IgD-negative memory B cell (primary cell): ENCODE data around the gene MTMR4. TPM values are rescaled to one million over a fixed set of nuclear protein-coding genes. Genes with fewer than 3 reads are reported as not detected.
"Not testable (repeated sequence)": the region's sequence is repeated elsewhere in the genome, so short reads cannot be mapped to it uniquely, and the experiment has no call there.

Experiments used
- H3K27ac Mint-ChIP-seq, 3 donors: one replicate each; pipeline ENCODE4 v1.8.0; 2020 to 2022; ENCODE audit warnings: mild to moderate bottlenecking in 3 of 3, mixed read lengths in 3 of 3, moderate library complexity in 1 of 3
- H3K27me3 Mint-ChIP-seq: one replicate; pipeline ENCODE4 v1.8.0; 2021; ENCODE audit warnings: mixed read lengths
- H3K36me3 Mint-ChIP-seq: one replicate; pipeline ENCODE4 v1.8.0; 2020; ENCODE audit warnings: mild to moderate bottlenecking, mixed read lengths
- H3K4me1 Mint-ChIP-seq, 3 donors: one replicate each; pipeline ENCODE4 v1.8.0; 2020 to 2022; ENCODE audit warnings: mixed read lengths in 3 of 3, mild to moderate bottlenecking in 1 of 3
- H3K4me3 Mint-ChIP-seq, 4 donors: one replicate each; pipeline ENCODE4 v1.8.0; 2020 to 2022; ENCODE audit warnings: mild to moderate bottlenecking in 4 of 4, mixed read lengths in 4 of 4, moderate library complexity in 3 of 4
- H3K9me3 Mint-ChIP-seq, 3 donors: one replicate each; pipeline ENCODE4 v1.8.0; 2020 to 2021; ENCODE audit warnings: mixed read lengths in 3 of 3, mild to moderate bottlenecking in 1 of 3
- polyA plus RNA-seq: library from polyadenylated mRNA; unstranded; fragments of 300-500 nt; fragmentation: Illumina TruSeq; gene quantifications from one replicate; pipeline ENCODE4 v1.2.3, GENCODE V29; 2021

MTMR4 gene
- polyA plus RNA-seq, result 37.0 TPM

DNA sequence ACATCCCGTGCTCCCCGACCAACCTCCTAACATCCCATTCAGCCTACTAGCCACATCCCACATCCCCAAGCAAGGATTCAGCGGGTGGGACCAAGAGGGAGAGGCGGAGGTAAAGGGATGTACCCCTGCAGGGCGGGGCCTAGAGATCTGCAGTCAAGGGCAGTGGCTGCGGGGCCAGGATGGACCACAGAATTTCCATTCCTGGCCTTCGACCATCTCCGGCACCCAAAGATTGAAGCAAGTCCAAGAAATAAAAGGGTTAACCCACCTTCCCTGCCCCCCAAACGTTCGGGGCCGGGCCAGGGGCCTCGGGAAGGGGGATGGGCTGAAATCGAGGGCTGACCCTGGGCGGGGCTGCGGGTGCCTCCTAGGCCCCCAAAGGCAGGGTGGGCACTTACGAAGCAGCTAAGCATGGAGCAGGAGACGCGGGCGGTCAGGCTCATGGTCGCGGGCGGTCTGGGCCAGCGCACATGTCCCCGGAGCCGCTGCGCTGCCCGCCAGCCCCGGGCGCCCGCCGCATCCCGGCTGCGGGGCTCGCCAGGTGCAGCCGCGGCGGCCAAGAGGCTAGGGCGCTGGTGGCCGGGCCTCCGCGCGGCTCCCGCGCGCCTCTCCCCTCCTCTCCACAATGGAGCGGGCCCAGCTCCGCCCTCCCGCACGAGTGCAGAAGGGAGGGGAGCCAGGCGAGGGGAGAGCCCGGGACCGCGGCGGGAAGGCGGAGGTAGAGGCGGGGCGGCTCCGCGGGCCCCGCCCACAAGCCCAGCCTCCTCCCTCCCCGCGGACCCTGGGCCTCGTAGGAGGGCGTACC, at the start of gene MTMR4:
Gene MTMR4 (minus strand): TSS at position 674 of the 805 bp plus-strand sequence. CDS start 231 bp downstream, at position 443.
- Mint-ChIP-seq H3K36me3 (peaks cover 11% of the 10 kb centered on the region), H3K9me3 (no peaks in the 10 kb centered on the region), H3K4me3 (peak within 1 kb of the TSS; percentile 84 to 99 (median 94)), H3K4me1 (peaks cover 4 to 45% (median 23%) of the 10 kb centered on the region in 3 donors), H3K27me3 (no peaks in the 10 kb centered on the region), H3K27ac (peak within 1 kb of the TSS; percentile 40 to 73 (median 53))

DNA sequence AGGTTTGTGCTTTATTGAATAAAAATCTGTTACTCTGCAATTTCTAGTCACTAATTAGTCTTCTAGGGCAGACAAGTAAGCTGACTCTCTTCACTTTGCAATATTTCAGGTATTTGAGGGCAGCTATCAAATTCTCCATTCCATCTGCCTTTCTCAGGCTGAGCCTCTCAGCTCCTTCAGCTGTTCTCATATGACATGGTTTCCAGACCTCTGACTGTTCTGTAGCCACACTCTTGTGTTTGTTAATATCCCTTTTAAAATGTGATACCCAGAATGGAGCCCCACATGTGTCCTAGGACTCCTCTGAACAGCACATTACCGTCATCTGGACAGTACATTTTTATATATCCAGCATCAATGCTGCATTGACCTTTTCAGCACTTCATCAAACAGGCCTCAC, 46.1 kb upstream of the MTMR4 start:
- no peaks in the 10 kb centered on the region for H3K9me3 Mint-ChIP-seq
- no peak overlapping the region for H3K4me3 Mint-ChIP-seq
- H3K36me3 Mint-ChIP-seq, result no peaks in the 10 kb centered on the region
- peaks cover 10 to 14% (median 11%) of the 10 kb centered on the region in 3 donors for H3K4me1 Mint-ChIP-seq
- no peak overlapping the region for H3K27ac Mint-ChIP-seq
- H3K27me3 Mint-ChIP-seq, result peaks cover 1% of the 10 kb centered on the region

DNA sequence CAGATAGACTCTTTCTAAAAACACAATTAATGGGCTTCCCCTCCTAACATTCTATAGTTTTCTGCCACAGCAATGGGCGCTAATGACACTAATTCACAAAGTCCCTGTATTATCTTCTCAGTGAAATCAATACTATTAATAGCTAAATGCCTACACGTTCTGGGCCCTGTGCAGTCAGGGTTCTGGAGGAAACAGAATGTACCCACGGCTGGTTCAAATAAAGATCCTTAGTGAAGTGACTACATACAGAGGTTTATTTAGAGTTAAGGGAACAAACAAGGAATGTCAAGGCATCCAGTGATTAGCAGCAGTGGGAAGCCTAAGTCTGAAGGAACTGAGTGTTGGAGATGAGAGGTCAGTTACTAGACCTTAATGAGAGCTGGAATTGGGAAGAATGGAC, 43.5 kb upstream of the MTMR4 start:
- Mint-ChIP-seq H3K4me3 (no peak overlapping the region), H3K9me3 (no peaks in the 10 kb centered on the region), H3K27ac (no peak overlapping the region), H3K27me3 (no peaks in the 10 kb centered on the region), H3K36me3 (no peaks in the 10 kb centered on the region), H3K4me1 (peaks cover 18 to 25% (median 22%) of the 10 kb centered on the region in 3 donors)

DNA sequence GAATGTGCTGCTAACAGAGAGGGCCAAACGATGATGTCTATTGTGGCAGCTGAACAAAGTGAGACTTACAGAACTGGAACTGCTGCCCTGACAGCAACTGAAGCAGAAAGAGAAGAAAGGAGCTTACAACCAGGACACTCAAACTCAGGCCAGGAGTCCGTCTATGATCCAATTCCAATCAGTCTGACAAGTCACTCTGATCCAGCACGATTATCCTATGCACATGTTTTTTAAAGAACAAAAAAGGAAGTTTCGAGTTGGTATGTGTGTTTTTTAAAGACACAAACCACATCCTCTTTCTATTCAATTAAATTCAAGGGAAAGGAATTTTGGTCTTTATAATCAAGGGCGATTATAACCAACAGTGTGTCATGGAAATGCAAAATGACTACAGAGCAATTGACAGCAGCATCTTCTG, 42.4 kb upstream of the MTMR4 start:
- Mint-ChIP-seq H3K36me3 (no peaks in the 10 kb centered on the region), H3K27ac (peak overlapping the region in 1 of 3 donors; percentile 86), H3K27me3 (no peaks in the 10 kb centered on the region), H3K9me3 (peaks cover 0 to 2% (median 0%) of the 10 kb centered on the region in 3 donors), H3K4me3 (peak overlapping the region; percentile 7 to 81 (median 66)), H3K4me1 (peaks cover 18 to 30% (median 27%) of the 10 kb centered on the region in 3 donors)

DNA sequence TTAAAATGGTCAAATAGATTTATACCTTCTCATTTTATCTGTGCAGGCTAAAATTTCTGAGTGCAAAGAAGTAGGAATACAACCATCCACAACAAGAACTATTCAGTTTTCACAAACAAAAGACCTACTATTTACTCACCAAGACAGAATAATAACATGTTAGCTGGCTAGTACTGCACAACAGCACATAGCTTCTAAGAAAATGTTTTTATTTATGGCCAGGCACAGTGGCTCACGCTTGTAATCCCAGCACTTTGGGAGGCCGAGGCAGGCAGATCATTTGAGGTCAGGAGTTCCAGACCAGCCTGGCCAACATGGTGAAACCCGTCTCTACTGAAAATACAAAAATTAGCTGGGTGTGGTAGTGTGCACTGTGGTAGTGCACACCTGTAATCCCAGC, 40.7 kb upstream of the MTMR4 start:
- H3K9me3 Mint-ChIP-seq, H3K27ac Mint-ChIP-seq, H3K27me3 Mint-ChIP-seq, H3K36me3 Mint-ChIP-seq: not testable (repeated sequence)
- Mint-ChIP-seq H3K4me1 (peaks cover 18 to 31% (median 27%) of the 10 kb centered on the region in 3 donors), H3K4me3 (peak overlapping the region in 3 of 4 donors; percentile 60 to 85 (median 71))

DNA sequence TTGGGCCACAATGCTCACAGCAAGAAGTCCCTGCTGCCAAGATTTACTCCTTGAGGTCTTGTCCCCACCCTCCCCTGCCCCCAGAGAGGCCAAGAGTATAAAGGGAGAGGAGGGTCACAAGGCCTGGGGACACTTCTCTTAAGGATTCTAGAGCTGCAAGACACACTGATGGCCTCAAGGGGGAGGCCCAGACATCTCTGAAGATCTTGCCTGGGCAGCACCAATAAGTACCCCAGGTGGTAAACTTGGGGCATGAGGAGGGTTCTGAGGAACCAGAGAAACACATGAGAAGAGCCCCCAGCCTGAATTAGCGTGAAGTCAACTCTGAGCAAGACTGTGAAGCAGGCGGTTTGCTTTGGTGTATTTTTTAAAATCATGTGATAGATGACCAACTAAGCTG, 26.8 kb upstream of the MTMR4 start:
- no peak overlapping the region for H3K27ac Mint-ChIP-seq

DNA sequence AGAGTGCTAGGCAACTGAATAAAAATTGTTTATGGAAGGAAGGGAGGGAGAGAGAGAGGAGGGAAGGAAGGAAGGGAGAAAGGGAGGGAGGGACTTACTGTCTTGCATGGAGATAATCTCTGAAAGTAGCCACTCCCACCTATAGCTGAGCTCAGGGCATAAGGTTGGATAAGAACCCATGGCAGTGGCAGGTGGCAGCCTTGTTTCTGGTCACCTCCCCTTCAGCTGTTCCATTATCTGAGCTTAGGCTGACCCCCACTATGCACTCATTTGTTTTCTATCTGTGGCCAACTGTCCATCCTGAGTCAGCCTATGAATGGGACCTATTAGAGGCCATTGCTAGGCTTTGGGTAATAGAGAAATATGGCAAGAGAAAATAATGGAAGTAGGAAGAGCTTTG, 25.3 kb upstream of the MTMR4 start:
- H3K27ac Mint-ChIP-seq, result no peak overlapping the region
- no peak overlapping the region for H3K4me3 Mint-ChIP-seq
- no peaks in the 10 kb centered on the region for H3K9me3 Mint-ChIP-seq
- peaks cover 3% of the 10 kb centered on the region for H3K27me3 Mint-ChIP-seq
- no peaks in the 10 kb centered on the region for H3K4me1 Mint-ChIP-seq
- H3K36me3 Mint-ChIP-seq, result no peaks in the 10 kb centered on the region

More for the DNA sequence above, 26.8 kb upstream of the MTMR4 start:
- Mint-ChIP-seq H3K27me3 (peaks cover 2% of the 10 kb centered on the region), H3K4me1 (no peaks in the 10 kb centered on the region), H3K4me3 (no peak overlapping the region), H3K9me3 (no peaks in the 10 kb centered on the region), H3K36me3 (peaks cover 1% of the 10 kb centered on the region)

DNA sequence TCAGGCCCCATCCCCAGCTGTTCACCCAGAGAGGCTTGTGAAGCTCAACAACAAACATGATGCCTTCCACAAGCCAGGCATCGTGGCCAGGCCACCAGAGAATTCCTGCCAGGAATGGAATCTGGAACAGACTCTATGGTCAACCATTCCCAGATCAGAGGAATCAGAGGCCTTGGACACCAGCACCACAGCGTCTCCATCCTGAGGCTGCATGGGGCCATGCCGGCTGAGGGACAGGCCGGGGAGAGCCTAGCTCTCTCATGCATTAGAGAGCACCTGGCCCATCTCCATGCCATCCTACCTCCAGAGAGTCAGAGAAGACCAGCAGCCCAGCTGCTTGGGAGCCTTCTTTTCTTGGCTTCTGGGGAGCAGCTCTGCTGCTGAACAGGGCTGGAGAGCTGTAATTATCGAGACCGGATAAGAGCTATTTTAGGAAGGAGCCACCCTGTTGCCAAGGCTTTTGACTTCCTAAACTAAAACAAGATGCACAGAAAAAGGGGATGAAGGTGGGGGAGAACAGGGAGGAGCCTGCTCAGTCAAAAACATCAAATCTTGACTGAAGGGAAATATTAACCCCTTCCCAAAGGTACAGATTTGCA, 24.5 kb upstream of the MTMR4 start:
- Mint-ChIP-seq H3K27ac (no peak overlapping the region), H3K4me1 (no peaks in the 10 kb centered on the region), H3K36me3 (no peaks in the 10 kb centered on the region), H3K9me3 (no peaks in the 10 kb centered on the region), H3K4me3 (no peak overlapping the region), H3K27me3 (peaks cover 7% of the 10 kb centered on the region)

DNA sequence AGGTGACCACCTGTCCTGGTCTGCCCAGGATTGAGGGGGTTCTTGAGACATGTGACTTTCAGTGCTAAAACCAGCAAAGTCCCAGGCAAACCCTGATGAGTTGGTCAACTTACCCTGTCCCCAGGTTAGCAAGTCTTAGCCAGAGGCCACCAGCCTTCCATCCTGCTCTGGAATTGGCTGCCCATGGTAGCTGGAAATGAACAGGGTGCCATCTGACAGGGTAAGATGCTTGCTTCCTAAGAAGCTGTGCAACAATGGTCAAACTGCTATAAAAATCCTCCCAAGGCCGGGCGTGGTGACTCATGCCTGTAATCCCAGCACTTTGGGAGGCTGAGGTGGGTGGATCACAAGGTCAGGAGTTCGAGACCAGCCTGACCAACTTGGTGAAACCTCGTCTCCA, 22.8 kb upstream of the MTMR4 start:
- Mint-ChIP-seq H3K36me3 (no peaks in the 10 kb centered on the region), H3K4me3 (no peak overlapping the region), H3K4me1 (peaks cover 0 to 4% (median 0%) of the 10 kb centered on the region in 3 donors), H3K27ac (no peak overlapping the region), H3K9me3 (no peaks in the 10 kb centered on the region), H3K27me3 (peaks cover 8% of the 10 kb centered on the region)

DNA sequence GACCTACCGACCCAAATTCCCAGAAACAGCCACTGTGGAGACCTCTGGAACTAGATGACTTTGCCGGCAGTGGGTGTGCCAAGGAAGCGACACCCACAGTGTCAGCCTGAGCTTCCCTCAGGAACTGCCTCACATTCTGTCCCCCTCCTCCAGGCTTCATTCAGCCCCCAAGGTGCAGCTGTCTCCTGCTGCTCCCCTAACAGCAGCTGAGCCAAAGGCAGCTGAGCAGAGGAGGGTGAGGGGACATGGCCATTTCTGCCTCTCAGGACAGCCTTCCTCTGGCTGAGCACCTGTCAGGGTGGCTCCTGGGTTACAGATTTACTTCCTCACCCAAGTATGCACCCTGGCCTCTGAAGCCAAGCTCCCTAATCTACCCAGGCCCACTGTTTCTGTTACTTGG, 22.1 kb upstream of the MTMR4 start:
- Mint-ChIP-seq H3K27ac (no peak overlapping the region), H3K4me1 (peaks cover 0 to 5% (median 1%) of the 10 kb centered on the region in 3 donors), H3K4me3 (no peak overlapping the region), H3K36me3 (no peaks in the 10 kb centered on the region), H3K9me3 (no peaks in the 10 kb centered on the region), H3K27me3 (peaks cover 8% of the 10 kb centered on the region)

DNA sequence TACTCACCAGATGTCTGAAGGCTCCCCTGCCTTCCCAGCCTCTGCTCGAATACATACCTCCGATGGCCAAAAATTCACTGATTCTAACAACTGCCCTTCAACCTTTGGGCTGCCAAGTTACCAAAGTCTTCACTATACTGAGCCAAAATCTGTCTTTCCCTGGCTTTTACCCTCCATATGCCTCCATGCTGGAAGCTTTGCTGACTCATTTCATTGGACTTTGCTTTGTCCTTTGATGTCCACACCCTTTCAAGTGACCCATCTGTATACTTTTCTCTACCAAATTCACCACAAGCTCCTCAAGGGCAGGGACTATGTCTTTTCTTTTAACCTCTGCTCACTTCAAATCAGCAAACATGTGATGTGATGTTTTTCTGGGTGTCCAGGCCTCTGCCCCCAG, 21.0 kb upstream of the MTMR4 start:
- Mint-ChIP-seq H3K4me1 (peaks cover 0 to 5% (median 1%) of the 10 kb centered on the region in 3 donors), H3K27me3 (peaks cover 8% of the 10 kb centered on the region), H3K27ac (no peak overlapping the region), H3K36me3 (no peaks in the 10 kb centered on the region), H3K4me3 (no peak overlapping the region), H3K9me3 (no peaks in the 10 kb centered on the region)

DNA sequence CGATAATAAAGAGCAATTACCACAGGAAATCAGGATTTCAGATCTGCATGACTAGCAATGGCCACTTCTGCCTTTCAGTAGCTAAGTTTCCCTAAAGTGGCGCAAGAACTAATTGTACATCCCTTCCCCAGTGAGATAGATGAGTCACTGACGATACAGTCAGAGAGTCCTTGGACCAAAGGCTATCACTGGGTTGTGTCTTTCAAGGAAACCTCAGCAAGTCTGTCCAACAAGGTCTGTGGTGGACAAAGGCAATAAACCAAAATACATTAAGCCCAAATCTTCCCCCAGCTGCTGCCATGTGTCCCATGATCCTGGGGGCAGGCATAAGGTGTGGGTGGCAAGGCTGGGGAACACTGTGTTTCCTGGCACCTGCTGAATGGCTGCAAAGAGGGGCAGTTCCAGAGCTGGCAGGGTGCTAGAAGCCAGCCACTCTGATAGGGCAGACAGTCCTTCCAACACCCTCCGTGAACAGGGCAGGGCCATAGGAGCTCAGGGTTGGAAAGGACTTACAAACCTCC, 20.5 kb upstream of the MTMR4 start:
- no peak overlapping the region for H3K27ac Mint-ChIP-seq

DNA sequence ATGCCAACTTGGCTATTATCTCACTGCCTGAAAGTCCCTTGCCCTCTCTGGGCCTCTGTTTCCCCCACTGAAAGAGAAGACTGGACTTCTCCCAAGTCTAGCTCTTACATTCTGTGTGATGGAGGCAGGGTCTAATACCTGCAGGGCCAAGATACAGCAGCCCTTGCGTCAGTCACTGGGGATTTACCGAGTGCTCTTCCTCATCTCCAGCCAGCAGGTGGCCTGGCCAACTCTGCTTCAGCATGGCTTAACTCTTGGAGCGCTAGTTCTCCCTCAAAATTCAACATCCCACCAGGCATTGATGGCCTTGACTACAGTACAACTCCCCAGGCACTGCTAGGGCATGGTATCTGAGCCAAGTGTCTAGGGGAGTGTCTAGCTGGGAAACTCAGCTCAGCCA, 19.9 kb upstream of the MTMR4 start:
- Mint-ChIP-seq H3K27ac (no peak overlapping the region), H3K36me3 (no peaks in the 10 kb centered on the region), H3K9me3 (no peaks in the 10 kb centered on the region), H3K4me1 (peaks cover 0 to 5% (median 1%) of the 10 kb centered on the region in 3 donors), H3K27me3 (peaks cover 8% of the 10 kb centered on the region), H3K4me3 (peak overlapping the region in 1 of 4 donors; percentile 41)

More for the DNA sequence above, 20.5 kb upstream of the MTMR4 start:
- H3K4me1 Mint-ChIP-seq, result peaks cover 0 to 5% (median 1%) of the 10 kb centered on the region in 3 donors
- peaks cover 8% of the 10 kb centered on the region for H3K27me3 Mint-ChIP-seq
- H3K4me3 Mint-ChIP-seq, result peak overlapping the region in 1 of 4 donors; percentile 41
- no peaks in the 10 kb centered on the region for H3K36me3 Mint-ChIP-seq
- no peaks in the 10 kb centered on the region for H3K9me3 Mint-ChIP-seq

DNA sequence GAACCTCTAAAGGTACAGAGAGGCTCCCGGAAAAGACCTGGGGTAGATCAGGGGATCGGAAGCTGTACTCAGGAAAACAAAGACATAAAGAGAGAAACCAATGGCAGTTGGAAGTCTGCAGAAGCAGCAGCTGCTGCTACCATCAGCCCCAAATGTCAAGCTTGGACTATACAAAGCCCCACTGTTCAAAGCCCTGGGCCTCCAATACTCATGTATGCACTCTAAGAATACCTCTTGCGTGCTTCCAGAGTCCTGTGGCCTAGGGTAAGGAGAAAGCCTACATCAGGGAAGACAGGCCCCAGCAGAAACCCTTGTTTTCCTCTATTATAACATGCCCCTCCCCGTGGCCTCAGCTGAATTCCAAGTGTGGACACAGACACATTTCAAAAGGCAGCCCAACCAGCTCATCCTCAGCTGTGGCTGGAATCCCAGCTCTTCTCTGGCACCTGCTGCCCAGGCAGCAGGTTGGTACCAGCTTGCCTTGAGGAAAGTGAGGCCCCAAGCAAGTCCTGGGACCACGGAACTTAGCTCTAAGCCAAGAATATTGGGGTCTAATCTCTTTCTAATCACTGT, 19.3 kb upstream of the MTMR4 start:
- no peak overlapping the region for H3K27ac Mint-ChIP-seq
- no peaks in the 10 kb centered on the region for H3K9me3 Mint-ChIP-seq
- peaks cover 8% of the 10 kb centered on the region for H3K27me3 Mint-ChIP-seq
- no peaks in the 10 kb centered on the region for H3K36me3 Mint-ChIP-seq
- H3K4me1 Mint-ChIP-seq, result peaks cover 0 to 5% (median 1%) of the 10 kb centered on the region in 3 donors
- peak overlapping the region in 1 of 4 donors; percentile 70 for H3K4me3 Mint-ChIP-seq

DNA sequence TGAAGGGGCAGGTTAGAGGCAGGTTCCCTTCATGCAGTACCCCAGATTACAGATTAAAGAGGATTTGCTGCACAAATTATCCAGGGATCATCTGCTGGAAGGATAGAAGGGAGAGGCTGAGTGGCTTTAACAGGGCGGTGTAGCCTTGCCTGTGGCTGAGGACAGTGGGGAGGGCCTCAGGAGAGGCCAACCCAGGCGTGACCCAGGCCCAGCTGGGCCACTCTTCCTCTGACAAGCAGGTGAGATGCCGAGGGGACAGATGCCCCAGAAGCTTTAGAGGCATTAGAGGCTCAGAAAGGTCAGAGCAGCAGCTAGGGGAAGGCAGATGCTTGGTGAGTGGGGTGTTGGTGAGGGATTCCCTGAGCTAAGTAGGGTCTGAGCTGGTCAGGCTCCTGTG, 18.1 kb upstream of the MTMR4 start:
- peaks cover 0 to 5% (median 1%) of the 10 kb centered on the region in 3 donors for H3K4me1 Mint-ChIP-seq
- H3K36me3 Mint-ChIP-seq, result no peaks in the 10 kb centered on the region
- H3K4me3 Mint-ChIP-seq, result peak overlapping the region in 3 of 4 donors; percentile 70 to 85 (median 72)
- H3K27ac Mint-ChIP-seq, result no peak overlapping the region
- H3K27me3 Mint-ChIP-seq, result peaks cover 6% of the 10 kb centered on the region
- H3K9me3 Mint-ChIP-seq, result no peaks in the 10 kb centered on the region
